Measurements from ENCODE around the gene NDUFS6.
"Not testable (repeated sequence)": the region's sequence is repeated elsewhere in the genome, so short reads cannot be mapped to it uniquely, and the experiment has no call there.

The NDUFS6 gene

GRCh38 chr5:1799110-1799601 is 2.1 kb upstream of the NDUFS6 start:
- DNase-seq: peak in 1 of 2 experiments; percentile 49

GRCh38 chr5:1799602-1800471 is 1.4 kb upstream of the NDUFS6 start, which contains the start of gene MRPL36:
Gene MRPL36 (minus strand): TSS chr5:1799837. CDS start chr5:1798935, 902 bp downstream.
- DNase-seq: peak; percentile 92 to 93

GRCh38 chr5:1800472-1801221 is 560 bp upstream of the NDUFS6 start:
- peak in 1 of 2 experiments; percentile 45 for DNase-seq

GRCh38 chr5:1801967-1802295 is 724 bp downstream of the NDUFS6 start:
- no peak for DNase-seq

- no peak for DNase-seq
These were observed 2.0 kb downstream of the NDUFS6 start for GRCh38 chr5:1803192-1803591.

GRCh38 chr5:1804001-1804690 is 2.9 kb downstream of the NDUFS6 start:
- DNase-seq: no peak

GRCh38 chr5:1805326-1805725 is 4.1 kb downstream of the NDUFS6 start:
- no peak for DNase-seq

GRCh38 chr5:1805736-1806135 is 4.5 kb downstream of the NDUFS6 start:
- DNase-seq: no peak

GRCh38 chr5:1806199-1806598 is 5.0 kb downstream of the NDUFS6 start:
- DNase-seq: no peak

- no peak for DNase-seq
These were observed 5.8 kb downstream of the NDUFS6 start for GRCh38 chr5:1806974-1807373.

GRCh38 chr5:1807451-1808185 is 6.4 kb downstream of the NDUFS6 start:
- no peak for DNase-seq

GRCh38 chr5:1808439-1808838 is 7.2 kb downstream of the NDUFS6 start:
- no peak for DNase-seq

GRCh38 chr5:1809416-1810035 is 8.3 kb downstream of the NDUFS6 start:
- DNase-seq: no peak

- DNase-seq: no peak
These were observed 9.4 kb downstream of the NDUFS6 start for GRCh38 chr5:1810581-1811101.

- no peak for DNase-seq
These were observed 13.2 kb downstream of the NDUFS6 start for GRCh38 chr5:1814183-1815020.

GRCh38 chr5:1815071-1815786 is 14.0 kb downstream of the NDUFS6 start:
- DNase-seq: no peak

GRCh38 chr5:1815881-1816292 is 14.7 kb downstream of the NDUFS6 start:
- no peak for DNase-seq

GRCh38 chr5:1816495-1817089 is 15.4 kb downstream of the NDUFS6 start:
- DNase-seq: not testable (repeated sequence)

- DNase-seq: no peak
These were observed 16.2 kb downstream of the NDUFS6 start for GRCh38 chr5:1817261-1818043.
